HG03108 (cell line): ENCODE measurements around the gene ATP2C2.
"Not testable (repeated sequence)": the region's sequence is repeated elsewhere in the genome, so short reads cannot be mapped to it uniquely, and the experiment has no call there.

Experiments used
- ATAC-seq: cut with Tn5 transposase; IDR thresholded peaks from one replicate; pipeline ENCODE4 v1.9.1; 2021; ENCODE audit warnings: moderate library complexity; ENCODE audit not compliant: unreplicated experiment

The ATP2C2 gene

DNA sequence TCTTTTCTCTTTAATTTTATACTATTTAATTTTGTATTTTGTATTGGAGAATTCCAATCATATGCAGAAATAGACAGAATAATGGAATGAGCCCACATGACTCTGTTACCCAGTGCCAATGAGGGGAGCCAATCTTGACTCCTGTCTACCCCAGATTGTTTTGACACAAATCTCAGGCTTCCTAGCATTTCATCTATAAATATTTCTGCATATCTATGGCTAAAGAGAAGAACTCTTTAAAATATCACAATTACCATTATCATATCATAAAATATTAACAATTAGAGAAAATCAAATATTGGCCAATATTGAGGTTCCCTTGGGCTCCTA, 23.7 kb downstream of the ATP2C2 start:
- no peak for ATAC-seq

DNA sequence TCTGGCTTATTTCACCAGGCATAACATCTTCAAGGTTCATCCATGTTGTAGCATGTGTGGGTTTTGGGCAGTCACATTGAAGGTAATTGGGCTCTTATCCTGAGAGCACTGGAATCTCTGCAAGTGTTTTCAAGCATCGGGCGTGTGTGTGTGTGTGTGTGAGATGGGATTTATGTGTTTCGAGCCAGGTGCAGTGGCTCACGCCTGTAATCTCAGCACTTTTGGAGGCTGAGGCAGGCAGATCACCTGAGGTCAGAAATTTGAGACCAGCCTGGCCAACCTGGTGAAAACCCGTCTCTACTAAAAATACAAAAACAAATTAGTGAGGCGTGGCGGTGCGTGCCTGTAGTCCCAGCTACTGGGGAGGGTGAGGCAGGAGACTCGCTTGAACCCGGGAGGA, 27.7 kb downstream of the ATP2C2 start:
- ATAC-seq: not testable (repeated sequence)

DNA sequence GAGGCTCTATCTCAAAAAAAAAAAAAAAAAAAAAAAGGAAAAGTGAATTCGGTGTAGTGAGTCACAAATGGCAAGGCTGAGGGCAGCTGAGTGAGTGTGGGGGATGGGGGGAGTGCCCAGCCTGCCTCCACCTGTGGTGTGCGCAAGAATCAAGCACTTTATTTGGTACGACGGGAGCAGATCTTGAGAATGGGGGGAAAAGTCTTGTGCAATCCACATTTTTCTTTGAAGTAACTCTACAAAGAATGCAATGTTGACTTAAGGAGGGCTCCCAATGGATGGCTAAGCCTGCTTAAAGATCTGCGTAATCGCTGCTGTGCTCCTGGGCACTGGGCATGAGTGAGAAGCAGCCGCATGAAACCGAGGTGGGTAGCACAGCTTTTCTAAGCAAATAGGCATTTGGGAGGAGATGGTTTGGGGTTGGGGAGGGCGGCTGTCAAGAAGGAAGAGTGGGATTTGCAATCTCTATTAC, 28.2 kb downstream of the ATP2C2 start:
- no peak for ATAC-seq

DNA sequence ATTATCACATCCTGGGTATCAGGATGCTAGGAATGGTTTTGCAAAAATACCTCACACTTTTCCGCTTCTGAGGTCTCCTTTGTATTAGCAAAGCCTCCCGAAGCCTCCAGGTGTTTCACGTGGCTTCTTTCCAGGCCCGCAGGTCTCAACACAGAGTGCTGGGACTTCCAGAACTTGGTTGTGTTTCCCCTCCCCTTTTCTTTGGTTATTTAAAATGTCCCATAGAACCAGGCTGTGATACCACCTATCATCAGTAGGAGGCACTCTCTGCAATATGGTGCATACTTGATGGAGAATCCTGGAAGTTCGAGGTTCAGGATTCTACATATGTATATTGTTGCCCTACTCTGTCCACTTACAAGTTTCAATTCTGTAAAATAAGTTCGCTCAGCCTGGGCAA, 28.8 kb downstream of the ATP2C2 start:
- ATAC-seq: no peak

DNA sequence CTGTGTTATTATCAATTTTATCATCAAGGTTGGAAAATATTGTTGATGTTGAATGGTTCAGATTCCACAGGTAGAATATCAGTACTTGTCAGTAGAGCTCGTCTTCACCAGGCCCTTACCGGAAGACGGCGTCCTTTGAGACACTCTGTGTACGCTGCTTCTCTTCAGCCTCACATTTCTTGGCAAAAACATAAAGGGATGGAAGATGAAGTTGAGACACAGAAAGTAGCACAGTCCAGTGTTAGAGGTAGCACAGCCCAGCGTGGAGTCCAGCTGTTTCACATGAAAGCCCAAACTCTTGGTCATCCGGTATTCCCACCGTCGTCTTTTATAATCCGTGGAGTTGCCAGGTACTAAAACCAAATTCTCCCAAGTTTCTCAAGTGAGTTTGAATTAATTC, 30.4 kb downstream of the ATP2C2 start:
- ATAC-seq: no peak

DNA sequence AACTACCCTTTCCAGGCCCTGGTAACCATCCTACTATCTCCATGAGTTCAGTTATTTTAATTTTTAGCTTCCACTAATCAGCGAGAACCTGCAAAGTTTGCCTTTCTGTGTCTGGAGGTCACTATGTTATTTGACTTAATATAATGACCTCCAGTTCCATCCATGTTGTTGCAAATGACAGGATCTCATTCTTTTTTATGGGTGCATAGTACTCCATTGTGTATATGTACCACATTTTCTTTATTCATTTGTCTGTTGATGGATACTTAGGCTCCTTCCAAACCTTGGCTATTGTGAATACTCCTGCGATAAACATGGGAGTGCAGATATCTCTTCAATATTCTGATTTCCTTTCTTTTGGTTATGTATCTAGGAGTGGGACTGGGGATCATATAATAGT, 31.6 kb downstream of the ATP2C2 start:
- ATAC-seq: not testable (repeated sequence)

DNA sequence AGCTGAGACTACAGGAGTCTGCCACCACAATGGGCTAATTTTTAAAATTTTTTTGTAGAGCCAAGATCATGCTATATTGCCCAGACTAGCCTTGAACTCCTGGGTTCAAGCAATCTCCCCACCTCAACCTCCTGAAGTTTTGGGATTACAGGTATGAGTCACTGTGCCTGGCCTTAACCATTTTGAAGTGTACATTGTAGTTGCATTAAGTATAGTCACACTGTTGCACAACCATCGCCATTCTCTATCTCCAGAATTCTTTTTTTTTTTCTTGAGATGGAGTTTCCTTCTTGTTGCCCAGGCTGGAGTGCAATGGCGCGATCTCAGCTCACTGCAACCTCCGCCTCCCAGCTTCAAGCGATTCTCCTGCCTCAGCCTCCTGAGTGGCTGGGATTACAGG, 35.1 kb downstream of the ATP2C2 start:
- not testable (repeated sequence) for ATAC-seq

DNA sequence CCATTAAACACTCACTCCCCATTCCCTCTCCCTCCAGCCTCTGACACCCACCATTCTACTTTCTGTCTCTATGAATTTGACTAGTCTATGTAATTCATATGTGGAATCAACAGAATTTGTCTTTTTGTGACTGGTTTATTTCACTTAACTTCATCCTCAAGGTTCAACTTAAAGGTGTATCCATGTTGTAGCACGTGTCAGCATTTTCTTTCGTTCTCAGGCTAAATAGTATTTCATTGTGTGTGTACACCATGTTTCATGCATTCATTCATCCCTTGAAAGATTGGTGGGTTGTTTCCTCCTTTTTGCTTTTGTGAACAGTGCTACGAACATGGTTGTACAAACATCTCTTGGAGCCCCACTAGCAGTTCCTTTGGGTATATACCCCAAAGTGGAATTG, 36.0 kb downstream of the ATP2C2 start:
- no peak for ATAC-seq

DNA sequence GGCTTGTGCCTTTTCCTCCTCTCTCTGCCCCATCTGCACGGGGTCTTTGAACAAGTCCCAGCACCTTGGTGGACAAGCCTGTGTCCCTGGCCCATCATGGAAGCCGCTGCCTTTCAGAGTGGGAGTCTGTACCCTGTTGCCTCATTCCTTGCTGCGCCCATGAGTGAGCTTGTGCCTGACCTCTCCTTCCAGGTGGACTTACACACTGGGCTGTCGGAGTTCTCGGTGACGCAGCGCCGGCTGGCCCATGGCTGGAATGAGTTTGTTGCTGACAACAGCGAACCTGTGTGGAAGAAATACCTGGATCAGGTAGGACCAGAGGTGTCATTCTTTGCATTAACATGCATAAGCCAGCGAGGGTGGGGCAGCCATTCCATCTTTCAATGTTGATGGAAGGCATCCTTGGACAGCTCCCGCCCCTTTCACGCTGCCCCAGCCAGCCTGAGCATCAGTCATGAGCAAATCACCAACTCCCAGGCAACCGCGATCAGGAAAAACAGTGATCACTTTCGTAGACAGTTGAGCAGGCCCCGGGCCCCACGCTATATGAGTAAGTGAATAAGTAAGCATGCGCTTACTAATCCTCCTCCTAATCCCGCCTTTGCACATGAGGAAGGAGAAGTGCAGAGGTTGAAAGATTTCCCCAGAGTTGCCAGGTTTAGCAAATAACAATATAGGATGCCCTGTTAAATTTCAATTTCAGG, 36.8 kb downstream of the ATP2C2 start:
- ATAC-seq: no peak

DNA sequence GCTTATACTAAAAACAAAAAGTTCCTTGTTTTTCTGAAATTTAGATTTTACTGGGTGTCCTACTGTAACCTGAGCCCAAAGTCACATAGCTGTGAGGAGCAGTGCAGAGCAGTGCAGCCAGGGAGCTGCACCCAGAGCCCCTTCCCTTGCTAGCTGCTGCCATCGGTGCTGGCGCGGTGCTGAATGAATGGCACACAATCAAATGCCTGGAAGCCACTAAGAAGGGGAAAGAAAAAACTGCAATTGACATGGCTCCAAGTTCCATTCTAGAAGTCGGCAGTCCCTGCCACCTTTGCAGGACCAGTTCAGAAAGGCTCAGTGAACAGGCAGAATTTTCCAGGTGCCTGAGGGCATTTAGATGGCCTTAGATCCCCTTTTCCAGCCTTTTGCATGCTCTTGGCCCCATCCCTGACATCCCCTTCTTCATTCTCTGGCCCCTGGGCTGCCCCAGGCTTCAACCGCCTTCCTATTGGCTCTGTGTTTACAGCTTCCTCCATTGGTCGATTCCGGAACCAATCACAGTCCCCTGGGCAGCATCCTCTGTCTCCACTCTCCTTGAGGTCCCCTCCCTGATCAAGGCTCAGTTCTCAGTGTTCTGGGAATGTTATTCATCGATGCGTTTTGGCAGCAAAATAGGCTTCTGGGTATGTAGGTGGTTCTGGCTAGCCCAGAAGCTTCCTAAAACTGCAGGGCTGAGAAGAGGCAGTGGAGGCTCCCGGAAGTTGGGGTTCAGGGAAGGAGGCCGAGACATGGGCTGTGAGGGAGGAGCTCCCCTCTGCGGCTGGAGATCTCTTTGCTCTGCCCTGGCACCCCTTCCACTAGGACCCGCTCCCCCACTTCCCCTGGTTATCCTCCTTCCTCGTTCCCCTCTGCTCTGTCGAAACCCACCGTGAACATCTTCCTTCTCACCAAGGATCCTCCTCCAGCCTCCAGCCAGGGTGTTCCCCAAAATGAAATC, 37.9 kb downstream of the ATP2C2 start:
- no peak for ATAC-seq

DNA sequence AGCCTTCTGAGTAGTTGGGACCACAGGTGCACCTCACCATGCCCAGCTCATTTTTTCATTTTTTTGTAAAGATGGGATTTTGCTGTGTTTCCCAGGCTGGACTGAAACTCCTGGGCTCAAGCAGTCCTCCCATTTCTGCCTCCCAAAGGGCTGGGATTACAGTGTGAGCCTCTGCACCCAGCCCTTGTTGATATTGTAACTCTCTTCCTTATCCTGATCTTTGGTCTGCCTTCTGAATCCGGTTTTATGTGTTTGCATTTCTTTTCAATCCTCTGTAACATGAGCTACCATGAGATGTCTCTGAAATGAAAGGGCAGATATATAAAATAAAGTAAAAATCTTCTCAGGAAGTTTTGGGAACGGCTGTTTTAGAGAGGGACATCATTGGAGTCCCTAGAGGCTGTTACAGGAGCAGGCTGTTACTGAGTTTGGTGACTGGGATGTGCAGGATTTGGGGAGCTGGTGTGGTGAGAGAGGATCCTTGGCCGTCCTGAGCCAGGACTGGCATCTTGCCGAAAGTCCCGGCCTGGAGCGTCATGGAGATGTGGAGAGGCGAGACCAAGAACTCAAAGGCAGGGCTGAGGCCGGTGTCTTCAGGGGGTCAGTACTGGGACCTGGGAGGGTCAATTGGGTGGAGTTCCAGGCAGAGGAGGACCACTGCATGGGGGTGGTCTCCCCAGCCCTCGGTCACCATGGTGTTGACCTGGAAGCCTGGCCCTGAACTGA, 39.4 kb downstream of the ATP2C2 start:
- ATAC-seq: no peak

DNA sequence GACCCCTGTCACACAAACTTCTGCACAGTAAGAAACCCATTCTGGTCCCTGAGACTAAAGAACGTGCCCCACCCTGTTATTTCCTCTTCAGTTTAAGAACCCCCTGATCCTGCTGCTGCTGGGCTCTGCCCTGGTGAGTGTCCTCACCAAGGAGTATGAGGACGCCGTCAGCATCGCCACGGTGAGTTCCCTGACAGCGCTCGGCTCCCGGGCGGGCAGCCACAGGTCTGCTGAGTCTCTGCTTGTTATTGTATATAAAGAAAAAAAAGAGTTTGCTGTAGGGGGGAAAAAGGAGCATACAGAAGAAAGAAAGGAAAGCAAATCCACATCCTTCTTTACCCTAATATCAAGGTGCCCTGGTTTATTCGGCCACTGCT, 40.0 kb downstream of the ATP2C2 start:
- ATAC-seq: no peak

DNA sequence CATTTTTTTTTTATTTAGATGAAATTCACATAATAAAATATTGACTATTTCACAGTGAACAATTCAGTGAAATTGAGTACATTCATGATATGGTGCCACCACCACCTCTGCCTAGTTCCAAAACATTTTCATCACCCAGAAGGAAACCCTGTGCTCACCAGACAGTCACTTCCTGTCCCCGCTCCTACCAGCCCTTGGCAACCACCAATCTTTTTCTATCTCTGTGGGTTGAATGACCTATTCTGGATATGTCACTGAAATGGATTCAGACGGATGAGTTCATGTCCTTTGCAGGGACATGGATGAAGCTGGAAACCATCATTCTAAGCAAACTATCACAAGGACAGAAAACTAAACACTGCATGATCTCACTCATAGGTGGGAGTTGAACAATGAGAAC, 40.5 kb downstream of the ATP2C2 start:
- no peak for ATAC-seq

DNA sequence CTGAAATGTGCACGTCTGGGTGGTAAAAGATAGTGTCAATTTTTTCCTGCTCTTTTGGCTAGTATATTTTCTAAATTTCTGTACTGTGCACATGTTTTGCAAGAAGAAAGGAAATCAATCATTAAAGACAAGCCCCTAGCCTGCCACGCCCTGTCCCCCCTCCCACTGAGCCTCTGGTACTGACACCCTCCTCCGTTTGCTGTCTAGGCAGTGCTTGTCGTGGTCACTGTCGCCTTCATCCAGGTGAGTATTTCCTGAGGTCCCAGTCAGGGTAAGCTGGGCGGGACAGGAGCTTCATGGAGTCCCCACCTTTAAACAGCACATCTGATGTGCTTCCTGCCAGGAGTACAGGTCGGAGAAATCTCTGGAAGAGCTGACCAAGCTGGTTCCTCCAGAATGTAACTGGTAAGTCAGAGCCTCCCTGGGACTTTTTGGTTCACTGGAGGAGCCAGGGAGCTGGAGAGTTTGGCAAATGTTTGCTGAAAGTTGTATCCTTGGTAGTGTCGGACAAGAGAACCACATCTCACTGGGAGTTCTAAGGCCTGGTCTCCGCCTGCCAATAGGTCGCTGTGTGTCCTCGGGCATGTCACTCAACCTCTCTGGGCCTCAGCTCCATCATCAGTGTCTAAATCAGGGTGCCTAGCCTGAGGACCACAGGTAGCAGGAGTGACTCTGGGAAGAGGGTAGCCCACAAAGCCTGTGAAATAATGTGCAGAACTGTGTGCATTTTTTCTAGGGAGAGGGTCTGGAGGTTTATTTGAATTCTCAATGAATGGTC, 42.2 kb downstream of the ATP2C2 start:
- ATAC-seq: no peak

DNA sequence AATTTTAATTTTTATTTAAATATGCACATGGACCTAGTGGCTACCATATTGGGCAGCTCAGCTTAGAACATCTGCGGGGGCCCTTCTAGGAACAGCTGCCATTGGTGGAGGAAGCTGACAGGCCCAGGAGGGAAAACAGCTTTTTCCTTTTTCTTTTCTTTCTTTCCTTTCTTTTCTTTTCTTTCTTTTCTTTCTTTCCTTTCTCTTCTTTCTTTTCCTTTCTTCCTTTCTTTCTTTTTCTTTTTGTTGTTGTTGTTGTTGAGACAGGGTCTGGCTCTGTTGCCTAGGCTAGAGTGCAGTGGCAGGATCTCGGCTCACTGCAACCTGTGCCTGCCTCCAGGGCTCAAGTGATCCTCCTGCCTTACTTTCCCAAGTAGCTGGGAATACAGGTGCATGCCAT, 43.4 kb downstream of the ATP2C2 start:
- no peak for ATAC-seq

DNA sequence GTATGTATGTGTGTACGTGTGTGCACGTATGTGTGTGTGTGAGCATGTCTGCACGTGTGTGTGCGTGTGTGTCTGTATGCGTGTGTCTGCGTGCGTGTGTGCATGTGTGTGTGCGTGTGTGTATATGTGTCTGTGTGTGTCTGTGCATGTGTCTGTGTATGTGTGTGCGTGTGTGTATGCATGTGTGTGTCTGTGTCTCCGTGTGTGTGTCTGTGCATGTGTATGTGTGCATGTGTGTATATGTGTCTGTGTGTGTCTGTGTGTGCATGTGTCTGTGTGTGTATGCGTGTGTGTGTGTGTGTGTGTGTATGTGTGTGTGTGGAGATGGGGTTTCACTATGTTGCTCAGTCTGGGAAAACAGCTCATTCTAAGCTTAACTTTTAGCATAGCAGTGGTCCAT, 43.9 kb downstream of the ATP2C2 start:
- no peak for ATAC-seq

DNA sequence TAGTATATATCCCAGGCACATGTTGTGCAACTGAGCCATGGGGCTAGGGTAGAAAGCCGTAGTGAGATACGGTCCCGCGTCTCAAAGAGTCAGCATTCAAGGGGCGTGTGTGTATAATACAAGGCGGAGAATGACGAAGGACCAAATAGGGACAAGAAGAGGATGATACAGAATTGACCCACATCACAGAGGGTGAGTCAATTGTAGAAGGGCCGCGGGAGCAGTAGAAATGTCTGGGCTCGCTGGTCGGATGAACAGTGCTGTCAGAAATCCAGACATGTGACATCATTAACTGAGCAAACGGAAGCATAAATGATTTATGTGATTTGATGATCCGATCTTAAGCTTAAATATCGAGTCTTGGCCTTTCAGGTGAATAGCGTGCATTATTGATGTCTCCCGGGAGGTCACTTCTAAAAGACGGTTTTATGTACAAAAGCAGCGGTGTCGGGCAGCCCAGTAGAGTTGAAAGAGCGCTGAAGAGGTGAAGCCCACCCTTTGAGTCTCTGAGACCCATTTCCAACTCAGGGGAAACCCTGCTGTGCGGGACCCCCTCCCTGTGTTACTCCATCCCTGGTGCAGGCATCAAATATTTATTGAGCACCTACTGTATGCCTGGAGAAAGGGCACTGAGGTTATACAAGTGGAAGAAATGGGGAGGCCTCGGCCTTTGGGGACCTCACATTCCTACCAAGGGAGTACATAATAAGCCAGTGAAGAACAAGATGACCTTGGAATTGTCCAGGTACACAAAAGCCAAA, 45.1 kb downstream of the ATP2C2 start:
- no peak for ATAC-seq

DNA sequence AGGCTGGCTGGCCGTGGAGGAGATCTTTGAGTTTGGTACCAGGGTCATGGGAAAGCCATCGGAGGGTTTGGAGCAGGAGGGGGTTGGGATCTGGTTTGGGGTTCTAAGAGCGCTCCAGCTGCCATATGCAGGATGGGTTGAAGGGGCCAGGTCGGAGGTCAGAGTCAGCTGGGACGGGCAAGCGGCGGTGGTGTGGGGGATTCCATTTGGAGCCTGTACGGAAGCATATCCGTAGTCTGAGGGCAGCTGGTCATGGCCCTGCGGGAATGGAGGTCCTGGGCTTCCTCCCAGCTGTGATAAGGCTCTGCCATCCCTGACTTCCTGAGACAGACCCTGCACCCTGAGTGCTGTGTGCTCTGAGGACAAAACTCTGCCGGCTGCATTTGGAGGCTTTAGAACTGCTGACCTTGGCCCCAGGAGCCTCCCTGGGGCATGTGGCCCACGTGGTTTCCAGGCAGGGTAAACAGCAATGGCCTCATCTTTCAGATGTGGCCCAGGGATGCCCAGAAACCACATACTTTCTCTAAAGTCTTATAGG, 46.5 kb downstream of the ATP2C2 start:
- no peak for ATAC-seq

DNA sequence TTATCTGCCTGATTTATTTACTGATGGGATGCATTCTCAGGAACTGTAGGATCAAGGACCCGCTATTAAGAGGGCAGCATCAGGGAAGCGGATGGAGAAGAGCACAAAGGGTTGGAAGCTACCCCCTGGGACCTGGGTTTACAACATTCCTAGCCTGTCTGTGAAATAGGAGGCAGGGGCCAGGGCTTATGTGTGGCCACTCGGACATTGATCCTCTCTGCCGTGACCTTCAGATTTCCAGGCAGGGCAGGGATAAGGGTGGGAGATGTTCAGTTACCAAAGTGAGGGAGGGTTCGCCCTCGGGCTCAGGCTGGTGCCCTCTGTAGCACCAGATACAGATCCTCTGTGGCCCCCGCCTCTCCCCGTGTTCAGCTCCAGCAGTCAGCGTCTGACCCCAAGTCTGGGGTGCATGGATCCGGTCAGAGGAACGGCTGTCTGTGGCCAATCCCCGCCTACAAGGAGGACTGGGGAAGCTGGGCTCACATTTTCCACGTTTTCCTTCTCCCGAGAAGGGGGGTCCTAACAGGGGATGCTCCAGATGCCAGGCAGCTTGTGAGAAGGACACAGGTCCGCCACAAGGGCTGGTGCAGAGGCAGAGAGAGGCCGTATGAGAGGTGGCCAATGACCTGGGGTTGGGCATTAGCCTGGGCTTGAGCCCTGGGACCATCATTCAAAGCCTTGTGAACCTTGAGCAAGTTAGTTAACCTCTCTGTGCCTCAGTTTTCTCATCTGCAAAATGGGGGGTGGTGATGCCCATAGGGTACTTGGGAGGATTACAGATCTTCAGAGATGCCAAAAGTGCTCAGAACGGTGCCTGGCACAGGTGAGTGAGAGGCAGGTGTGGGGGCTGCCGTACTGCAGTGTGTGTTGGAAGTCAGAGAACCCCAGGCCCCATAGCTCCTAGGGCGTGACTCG, 48.3 kb downstream of the ATP2C2 start:
- no peak for ATAC-seq
